Measurements from ENCODE around the gene SELENON.
A peak's percentile ranks its signal among the peaks of the same experiment; 100 is the strongest.
"Not testable (repeated sequence)": the region's sequence is repeated elsewhere in the genome, so short reads cannot be mapped to it uniquely, and the experiment has no call there.

The SELENON gene

DNA sequence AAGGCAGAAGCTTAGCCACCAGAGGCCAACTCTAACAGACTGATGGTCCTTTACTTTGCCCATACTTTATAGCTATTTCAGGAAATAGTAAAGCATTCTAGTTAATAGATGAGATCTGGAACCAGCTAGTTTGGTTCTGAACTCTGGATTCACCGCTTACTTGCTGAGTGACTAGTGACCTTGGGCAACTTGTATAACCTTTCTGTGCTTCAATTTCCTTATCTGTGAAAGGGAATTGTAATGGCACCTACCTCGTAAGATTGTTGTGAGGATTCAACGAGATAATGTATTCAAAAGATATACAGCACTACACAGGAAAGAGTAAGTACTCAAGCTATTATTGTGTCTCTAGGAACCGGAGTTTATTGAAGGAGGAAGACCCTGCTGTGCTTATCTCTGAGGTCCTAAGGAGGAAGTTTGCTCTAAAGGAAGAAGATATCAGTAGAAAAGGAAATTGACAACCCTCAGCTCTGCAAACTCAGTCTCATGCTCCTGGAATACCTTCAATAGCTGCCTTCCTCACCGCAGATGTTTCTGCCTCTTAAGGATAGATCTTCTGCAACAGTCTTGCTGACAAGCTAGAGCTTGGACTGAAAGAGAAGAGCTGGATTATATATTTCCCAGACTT lies 31.7 kb downstream of the SELENON start:
- no peak for DNase-seq (ENCODE audit: low read depth in 2 of 2)

DNA sequence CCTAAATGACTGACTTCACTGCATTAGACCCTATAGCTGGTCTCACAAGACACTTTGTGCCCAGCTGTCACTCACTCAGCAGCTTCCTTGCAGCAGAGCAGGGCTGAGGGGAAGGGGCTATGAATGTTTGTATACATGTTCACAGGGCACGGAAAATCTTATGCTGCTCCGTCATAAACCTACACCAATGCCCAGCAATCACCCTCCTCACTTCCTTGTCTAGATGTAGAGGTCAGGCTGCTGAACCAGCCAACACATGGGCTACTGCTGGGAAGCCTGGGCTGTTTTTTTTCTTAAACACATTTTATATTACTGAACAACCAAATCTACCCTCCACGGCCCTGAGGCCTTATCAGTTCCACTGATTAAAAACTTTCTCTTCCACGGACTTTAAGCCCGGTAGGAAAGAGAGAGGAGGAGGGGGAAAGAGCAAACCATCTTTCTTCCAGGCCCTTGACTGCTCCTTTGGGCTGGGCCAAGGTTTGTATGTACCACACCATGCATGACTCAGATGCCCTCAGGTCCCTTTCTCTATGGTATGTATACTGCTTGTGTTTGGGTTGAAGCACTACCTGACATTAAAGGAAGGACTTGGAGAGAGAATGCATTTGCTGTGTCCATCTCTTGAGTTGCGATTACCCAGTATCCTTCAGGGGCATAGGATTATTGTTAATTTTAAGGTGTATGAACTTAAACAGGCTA lies 32.5 kb downstream of the SELENON start:
- no peak for DNase-seq (ENCODE audit: low read depth in 2 of 2)

DNA sequence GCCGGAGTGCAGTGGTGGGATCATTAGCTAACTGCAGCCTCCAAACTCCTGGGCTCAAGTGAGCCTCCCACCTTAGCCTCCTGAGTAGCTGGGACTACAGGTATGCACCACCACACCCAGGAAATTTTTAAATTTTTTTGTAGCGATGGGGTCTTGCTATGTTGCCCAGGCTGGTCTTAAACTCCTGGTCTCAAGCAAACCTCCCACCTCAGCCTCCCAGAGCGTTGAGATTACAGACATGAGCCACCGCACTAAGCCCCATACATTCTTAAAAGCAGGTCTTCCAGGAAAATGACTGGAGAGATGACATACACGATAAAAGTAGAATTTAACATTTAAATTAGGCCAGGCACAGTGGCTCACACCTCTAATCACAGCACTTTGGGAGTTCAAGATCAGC lies 33.2 kb downstream of the SELENON start:
- no peak for DNase-seq (ENCODE audit: low read depth in 2 of 2)

DNA sequence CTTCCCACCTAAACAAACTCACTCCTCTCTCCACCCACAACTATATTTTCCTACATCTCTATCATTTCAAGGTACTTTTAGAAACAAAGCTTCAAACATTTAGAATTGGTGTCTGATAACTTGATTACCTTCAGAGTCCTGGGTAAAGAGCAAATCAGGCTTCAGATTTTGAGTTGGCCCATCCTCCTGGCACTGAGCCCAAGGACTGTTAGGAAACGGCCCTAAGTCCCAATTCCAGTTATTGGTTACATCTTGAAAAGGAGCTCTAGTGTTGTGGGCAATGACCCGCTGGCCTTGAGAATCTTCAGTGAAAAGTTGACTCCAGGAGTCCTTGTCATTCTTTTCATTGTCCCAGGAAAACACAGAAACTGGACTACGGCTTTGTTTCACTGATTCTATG lies 34.9 kb downstream of the SELENON start:
- no peak for DNase-seq (ENCODE audit: low read depth in 2 of 2)

DNA sequence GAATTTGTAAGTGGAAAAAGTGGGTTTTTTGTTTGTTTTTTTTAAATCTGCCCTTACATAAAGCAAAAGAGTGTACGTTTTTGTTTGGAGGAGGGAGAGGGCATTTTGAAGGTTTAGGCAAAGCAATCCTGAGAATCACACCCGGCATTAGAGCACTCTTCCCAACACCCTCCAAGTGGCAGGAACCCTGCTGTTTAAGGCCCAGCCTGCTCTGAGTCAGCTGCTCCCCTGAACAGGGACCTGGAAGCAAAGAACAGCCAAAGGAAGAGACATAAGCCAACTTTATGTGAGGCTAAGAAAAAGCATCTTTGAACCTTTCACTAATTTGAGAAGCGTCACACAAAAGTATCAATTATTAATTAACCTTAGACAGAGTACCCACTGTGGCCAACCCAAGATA lies 36.7 kb downstream of the SELENON start:
- no peak for DNase-seq (ENCODE audit: low read depth in 2 of 2)

DNA sequence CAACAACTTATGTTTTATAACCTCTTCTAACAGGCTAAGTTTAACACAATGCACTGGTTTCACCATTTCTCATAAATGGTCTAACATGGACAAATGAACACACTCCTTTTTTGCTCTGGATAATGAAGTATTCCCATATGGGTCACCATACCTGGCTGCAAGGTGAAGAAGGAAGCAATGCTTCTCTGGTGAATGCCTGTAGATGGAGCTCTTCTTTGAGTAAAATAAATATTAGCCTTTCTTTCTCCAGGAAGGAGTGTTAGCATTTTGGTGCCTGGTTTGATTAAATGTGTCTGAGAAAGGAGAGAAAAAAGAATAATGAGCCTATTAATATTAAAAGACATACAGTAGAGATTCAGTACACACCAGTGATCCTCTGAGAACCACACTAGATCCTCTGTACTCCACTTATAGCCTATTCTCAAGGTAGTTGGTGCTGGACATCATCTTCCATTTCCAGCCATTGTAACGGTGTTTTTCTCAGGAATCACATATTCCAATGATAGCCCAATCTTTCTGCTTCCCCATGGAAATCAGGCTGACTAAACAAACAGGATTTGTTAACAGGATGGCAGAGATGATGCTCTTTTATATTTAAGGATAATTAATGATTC lies 37.4 kb downstream of the SELENON start:
- DNase-seq (ENCODE audit: low read depth in 2 of 2): no peak

DNA sequence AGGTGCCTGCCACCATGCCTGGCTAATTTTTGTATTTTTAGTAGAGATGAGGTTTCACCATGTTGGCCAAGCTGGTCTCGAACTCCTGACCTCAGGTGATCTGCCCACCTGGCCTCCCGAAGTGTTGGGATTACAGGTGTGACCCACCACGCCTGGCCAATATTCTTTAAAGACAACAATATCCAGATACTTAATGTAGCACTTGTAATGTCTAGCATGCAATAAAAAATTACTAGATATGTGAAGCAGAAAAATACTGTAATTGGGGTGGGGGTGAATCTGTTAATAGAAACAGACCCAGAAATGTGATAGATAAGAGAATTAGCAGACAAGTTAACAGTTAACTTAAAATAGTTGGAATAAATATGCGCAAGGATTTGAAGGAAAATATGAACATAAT lies 39.8 kb downstream of the SELENON start:
- DNase-seq (ENCODE audit: low read depth in 2 of 2): not testable (repeated sequence)

DNA sequence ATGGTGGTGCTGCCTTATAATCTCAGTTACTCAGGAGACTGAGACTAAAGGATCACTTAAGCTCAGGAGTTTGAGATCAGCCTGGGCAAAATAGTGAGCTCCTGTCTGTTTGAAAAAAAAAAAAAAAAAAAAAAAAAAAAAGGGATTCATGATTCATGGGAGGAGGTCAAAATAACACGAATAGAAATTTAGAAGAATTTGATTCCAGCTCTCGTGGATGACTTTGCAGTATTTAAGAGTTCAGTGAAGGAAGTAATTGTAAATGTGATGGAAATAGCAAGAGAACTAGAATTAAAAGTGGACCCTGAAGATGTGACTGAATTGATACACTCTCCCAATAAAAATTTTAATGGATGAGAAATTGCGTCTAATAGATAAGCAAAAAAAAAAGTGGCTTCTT lies 43.5 kb downstream of the SELENON start:
- no peak for DNase-seq (ENCODE audit: low read depth in 2 of 2)

DNA sequence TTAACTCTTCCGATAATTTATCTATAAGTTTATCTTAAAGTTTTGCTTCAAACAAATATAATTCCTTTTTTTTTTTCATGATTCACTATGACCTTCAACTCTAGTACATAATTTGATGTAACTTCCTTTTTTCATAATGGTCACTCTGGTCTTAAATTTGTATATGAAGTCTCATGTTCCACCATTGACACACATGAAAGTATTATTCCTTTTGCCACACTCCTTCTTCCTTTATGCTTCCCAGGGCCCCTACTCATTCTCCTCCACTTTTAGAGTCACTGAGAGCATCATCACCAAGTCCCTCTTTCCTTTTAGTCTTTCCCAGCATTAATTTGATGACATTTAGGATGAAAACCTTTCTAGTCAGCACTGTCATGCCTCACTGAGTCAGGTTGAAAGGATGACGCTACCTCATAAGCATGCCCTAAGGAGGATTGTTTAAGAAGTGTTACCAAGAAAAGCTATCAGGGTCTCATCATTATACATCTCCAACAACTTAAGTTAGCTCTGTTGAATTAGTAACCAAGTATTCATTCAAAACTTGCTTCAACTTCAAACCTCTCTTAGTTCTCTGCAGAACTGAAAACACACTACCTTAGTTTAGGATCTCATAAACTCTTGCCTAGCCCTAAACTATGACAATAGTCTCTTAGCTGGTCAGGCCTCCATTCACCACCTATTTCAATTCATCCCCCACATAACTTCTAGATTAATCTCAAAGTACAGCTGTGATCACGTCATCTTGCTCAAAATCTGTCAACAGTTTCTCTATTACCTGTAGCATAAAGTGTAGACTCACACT lies 44.7 kb downstream of the SELENON start:
- no peak for DNase-seq (ENCODE audit: low read depth in 2 of 2)

DNA sequence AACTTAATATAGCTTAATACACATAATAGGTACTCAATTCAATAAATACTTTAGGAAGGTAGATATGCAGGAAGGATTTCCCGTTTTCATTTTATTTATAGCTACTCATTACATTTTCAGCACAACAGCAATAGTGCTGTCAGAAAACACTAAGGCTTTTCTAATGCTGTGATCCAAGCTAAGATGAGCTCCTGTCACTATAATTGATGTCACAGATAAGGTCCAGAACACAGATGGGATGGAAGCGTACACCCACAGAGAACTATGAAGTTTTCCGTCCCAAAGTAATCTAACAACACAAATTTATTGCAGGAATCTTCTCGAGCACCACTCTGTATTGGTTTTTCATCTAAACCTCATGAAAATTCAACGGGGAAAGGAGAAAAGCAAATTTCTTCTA lies 45.7 kb downstream of the SELENON start:
- no peak for DNase-seq (ENCODE audit: low read depth in 2 of 2)

DNA sequence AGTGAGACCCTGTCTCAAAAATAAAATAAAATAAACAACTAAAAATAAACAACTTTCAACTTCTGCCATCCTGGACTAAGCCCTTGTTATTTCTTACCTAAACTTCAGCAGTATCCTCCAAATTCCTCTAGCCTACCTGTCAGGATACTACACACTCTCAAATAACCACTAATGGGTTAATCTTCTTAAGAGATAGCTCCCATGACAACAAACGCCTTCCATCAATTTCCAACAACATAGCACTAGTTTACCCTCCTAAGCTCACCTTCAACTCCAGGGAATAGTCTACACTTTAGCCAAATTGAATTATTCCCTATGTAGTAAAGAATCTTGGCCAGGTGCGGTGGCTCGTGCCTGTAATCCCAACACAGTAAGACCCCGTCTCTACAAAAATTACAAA lies 47.9 kb downstream of the SELENON start:
- DNase-seq (ENCODE audit: low read depth in 2 of 2): no peak

DNA sequence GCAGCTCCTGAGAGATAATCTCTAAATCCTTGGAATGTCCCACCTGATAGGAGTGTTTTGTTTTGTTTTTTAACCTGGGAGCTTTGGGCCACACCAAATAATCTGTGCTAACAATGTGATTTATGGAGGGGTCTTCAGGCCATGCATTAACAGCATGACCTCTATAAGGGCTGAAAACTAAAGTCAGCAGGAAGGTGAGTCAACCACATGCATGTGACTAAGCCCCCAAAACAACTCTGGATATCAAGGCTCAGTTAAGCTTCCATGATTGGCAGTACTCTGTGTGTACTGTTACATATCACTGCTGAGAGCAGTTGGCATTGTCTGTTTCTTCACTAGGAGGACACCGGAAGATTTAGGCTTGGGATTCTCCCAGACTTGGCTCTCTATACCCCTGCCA lies 48.5 kb downstream of the SELENON start:
- DNase-seq (ENCODE audit: low read depth in 2 of 2): no peak

DNA sequence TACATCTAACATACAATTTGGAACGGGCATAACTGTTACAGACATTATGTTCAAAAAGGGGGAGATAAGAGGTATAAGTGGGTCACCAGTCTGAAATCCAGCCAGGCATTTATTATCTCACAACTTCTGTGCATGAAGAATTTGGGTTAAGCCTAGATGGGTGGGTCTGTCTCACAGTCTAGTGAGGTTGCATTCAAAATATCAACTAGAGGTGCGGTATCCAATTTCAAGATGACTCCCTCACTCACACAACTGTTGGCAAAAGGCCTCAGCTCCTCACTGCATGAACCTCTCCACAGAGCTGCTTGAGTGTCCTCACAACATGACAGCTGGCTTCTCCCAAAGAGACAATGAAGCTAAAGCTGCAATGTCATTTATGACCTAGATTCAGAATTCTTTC lies 54.6 kb downstream of the SELENON start:
- no peak for DNase-seq (ENCODE audit: low read depth in 2 of 2)

DNA sequence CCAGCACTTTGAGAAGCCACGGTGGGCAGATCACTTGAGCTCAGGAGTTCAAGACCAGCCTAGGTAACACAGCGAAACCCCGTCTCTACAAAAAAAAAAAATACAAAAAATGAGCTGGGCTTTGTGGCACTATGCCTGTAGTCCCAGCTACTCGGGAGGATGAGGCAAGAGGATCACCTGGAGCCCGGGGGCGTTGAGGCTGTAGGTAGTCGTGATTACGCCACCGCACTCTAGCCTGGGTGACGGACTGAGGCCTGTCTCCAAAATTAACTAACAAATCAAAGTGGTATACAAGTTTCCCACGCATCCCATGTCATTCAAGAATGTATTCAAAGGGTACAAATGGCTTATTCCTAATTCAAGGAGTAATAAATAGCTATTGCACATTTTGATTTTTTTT lies 56.9 kb downstream of the SELENON start:
- no peak for DNase-seq (ENCODE audit: low read depth in 2 of 2)

DNA sequence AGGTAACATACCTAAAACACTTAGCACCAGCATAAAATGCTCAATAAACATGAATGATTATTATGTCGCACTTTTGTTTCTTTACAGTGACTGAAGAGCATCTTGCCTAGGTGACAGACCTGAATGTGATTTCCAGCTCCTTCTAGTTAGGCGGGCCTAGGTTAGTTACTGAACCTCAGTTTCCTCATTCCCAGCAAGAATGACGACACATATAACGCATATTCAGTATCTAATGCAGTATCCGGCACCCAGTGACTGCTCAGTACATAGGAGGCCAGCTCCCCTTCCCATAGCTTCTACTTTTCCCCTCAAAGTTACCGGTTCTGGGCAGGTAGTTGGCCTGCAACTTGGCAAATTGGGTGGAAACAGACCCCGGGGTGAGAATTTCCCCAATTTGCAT lies 58.5 kb downstream of the SELENON start:
- no peak for DNase-seq (ENCODE audit: low read depth in 2 of 2)

DNA sequence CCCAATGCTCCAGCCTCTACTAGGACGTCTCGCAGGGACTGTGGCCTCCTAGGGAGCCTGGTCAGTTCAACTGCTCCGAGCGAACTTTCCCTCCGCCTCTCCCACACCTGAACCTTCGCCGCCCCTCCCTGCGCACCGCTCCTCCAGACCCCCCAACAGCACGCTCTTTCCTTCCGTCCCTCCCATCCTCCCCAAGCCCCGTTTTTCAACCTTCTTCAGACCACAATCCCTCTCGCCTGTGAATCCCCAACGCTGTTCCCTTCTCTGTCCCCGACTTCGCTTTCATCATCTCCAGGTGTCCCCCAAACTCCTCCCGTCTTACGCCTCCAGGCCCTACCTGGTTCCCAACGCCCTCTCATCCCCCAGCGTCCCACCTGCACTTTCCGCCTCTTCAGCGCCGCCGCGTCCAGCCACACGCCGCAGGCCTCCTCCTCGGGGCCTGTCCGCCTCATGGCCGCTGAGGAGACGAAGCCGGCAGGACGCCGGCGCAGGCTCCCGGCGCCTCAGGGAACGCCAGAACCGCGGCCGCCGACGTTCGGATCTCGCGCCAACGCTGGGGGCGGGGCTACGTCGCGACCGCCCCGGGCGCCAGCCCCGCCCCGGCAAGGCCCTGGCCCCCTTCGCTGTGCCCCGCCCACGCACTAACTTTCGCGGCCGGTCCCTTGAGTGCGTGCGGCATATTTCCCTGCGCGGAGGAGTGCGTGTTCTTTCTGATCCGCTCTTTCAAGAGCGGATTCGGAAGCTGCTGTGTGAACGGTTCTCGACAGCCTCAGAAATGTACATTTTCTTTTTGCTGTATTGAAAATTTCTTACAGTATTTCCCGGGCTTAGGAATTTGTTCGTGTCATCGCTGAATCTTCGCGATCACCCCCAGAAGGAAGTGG lies 59.2 kb downstream of the SELENON start, which contains the start of gene AUNIP:
Gene AUNIP, minus strand, starts transcription at position 552 of the 884 bp plus-strand sequence. Its CDS starts 100 bp downstream, at position 452.
- DNase-seq (ENCODE audit: low read depth in 2 of 2): peak; percentile 84 to 89

DNA sequence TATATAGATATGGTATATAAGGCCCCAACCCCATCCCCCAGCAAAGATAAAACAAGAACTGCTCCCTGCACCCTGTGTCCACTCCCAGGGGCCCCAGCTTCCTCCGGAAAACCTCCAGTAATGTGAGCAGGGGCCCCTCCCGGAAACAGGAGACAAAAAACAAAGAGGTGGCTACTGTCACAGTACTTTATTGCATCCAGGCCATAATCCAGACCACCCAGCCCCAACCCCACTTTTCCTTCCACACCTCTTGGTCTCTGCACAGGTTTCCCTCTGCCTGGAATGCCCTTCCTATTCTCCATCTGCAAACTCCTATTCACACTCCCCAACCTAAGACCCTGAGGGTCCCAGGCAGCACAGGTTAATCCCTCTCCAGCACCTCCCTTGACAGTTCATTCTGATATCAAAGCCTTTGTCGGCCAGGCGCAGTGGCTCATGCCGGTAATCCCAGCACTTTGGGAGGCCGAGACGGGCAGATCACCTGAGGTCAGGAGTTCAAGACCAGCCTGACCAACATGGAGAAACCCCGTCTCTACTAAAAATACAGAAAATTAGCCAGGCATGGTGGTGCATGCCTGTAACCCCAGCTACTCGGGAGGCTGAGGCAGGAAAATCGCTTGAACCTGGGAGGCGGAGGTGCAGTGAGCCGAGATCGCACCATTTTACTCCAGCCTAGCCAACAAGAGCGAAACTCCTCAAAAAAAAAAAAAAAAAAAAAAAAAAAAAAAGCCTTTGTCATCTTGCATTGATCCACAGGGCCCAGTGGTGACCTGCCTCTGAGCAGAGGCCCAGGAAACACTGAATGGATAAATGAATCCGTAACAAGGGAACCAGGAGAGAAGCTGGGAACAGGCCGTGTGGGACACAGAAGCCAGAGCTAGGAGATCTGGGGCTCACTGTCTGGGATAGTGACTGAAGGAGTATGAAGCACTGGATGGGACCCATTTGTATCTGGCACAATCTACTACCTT lies 61.6 kb downstream of the SELENON start:
- no peak for DNase-seq (ENCODE audit: low read depth in 2 of 2)

DNA sequence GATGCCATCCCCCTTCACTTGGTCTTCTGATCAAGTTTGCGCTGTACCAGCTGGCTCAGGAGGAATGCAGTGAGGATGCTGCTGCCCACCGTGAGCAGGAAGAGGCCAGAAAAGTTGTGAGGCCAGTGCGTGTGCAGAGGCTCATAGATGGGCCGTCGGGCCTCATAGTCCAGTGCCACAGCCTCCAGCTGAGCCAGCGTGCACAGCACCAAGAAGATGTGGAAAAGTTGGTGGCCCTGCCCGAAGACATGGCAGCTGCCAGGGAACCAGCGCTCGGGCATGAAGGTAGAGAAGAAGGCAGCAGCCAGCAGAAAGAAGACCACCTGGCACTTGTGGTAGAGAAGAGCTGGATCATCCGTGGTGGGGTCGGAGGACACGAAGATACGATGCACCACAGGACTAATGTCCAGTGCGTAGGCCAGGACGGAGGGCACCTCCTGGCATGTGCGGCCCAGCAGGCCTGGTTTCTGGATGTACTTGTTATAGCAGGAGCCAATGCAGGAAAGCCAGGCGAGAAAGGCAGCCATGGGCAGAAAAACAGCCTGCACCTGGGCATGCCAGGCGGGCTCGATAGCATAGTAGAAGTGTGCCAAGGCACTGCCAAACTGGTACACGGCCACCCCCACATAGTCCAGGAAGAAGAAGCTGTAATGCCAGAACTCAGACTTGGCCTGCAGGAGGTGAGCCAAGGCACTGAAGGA lies 62.9 kb downstream of the SELENON start:
- DNase-seq (ENCODE audit: low read depth in 2 of 2): no peak

DNA sequence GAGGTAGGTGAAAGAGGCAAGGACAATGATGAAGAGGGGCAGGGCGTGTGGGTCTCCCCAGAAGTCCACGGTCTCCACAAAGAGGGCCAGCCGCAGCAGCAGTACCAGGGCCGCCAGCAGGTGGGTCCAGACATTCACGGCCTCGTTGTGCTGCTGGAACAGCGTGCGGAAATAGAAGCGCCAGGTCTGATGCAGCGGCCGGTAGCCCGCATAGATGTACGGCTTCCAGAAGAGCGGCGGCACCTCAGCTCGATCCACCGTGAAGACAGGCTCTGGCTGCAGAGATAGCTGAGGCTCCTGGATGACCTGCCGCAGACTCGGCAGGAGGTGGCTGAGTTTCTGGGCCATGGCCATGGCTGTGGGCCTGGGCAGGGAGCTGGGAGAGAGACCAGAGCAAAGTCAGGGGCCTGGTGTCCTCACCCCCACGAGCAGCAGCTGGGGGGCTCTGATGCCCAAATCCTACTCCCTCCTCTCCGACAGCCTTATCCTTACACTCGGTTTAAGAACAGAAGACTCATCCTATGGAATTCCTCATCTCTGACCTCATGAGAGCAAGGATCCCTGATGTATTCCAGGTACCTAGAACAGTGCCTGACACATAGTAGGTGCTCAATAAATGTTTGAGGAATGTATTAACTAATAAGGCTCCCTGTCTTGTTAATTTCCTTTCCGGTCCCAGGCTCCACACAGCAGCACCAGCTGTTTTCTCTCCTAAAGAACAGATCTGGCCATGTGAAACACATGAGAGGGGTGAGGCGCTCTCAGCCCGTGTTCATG lies 63.7 kb downstream of the SELENON start:
- DNase-seq (ENCODE audit: low read depth in 2 of 2): no peak

Measured in stimulated activated CD8-positive, alpha-beta memory T cell treated with anti-CD3 and anti-CD28 coated beads, Interleukin-15, amount 100 ng/mL, for 48 hours (primary cell).